ENCODE measurements around the gene SLC25A43. TPM values are rescaled to one million over a fixed set of nuclear protein-coding genes. Genes with fewer than 3 reads are reported as not detected.
A peak's percentile ranks its signal among the peaks of the same experiment; 100 is the strongest.

The SLC25A43 gene
- total RNA-seq, 1 experiment from 2014 or later, result 19.8 TPM

DNA sequence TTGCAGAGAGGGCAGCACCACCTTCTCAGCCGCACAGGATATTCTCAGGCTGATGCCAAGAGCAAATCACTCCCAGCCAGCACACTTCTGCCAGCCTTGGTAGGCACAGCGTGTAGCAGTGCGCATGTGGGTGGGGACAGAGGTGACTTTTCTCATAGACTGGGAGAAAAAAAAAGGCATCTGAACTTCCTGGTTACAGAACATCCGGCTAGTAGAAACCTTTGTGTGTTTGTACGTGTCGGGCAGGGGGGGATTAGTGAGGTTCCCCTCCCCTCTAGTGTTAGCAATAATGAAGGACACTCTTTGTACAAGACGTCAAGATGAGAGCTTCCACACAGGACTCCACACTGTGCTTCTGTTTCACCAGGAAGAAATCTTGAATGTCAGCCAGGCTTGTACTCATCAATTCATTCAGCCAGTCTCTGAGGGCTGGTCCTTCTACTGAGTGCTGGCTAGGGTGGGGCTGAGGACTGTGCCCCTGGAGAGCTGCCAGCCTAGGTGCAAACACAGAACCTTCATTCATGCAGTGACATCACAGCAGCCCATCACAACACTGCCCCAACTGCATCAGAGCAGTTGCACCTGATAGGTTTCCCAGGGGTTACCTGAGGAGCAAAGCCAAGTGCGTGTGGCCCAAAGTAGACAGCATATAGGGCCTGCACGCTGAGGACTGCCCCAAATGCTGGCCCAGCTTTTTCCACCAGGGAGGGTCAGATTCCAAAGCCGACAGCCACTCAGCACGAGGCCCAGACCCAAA, 103.8 kb downstream of the SLC25A43 start:
- Histone ChIP-seq H3K9me3 (no peaks in the 10 kb centered on the region), H3K27me3 (no peaks in the 10 kb centered on the region), H3K36me3 (no peaks in the 10 kb centered on the region), H3K4me3 (no peak overlapping the region)
- peak; percentile 38 for DNase-seq

DNA sequence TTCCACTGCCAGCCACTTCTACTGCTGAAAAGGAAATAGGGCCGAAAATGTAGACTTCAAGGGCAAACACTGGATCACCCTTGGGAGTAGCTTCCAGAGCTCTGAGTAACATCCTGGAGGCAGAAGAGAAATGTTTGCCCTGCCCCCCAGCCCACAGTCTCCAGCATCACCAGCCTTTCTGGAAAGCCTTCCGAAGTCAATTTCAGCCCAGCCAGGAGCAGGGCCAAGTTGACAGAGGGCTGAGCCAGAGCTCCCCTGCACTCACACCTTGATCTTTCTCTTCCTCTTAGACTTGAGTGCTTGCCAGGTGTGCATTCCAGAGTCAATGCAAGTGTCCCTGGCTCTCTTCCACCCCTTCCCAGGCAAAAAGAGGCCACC, 104.3 kb downstream of the SLC25A43 start:
- Histone ChIP-seq H3K4me3 (no peak overlapping the region), H3K9me3 (no peaks in the 10 kb centered on the region), H3K36me3 (no peaks in the 10 kb centered on the region), H3K27me3 (no peaks in the 10 kb centered on the region)
- peak; percentile 88 for DNase-seq

Other genes with a start within 250 kb of the SLC25A43 start
- gene PGRMC1, start 163.1 kb upstream of the SLC25A43 start, total RNA-seq (2014; rRNA removed; shearing (Covaris generic); ENCODE audit: low replicate concordance), result 120 and 147 TPM in 2 replicates
- 49.0 and 68.0 TPM in 2 replicates for gene SLC25A5, start 69.1 kb downstream of the SLC25A43 start, total RNA-seq (2014; rRNA removed; shearing (Covaris generic); ENCODE audit: low replicate concordance)
- 50.8 and 60.2 TPM in 2 replicates for gene STEEP1, start 166.1 kb downstream of the SLC25A43 start, total RNA-seq (2014; rRNA removed; shearing (Covaris generic); ENCODE audit: low replicate concordance)
- gene UBE2A, start 175.2 kb downstream of the SLC25A43 start, total RNA-seq (2014; rRNA removed; shearing (Covaris generic); ENCODE audit: low replicate concordance), result 41.4 and 43.6 TPM in 2 replicates
- gene NKRF, start 207.1 kb downstream of the SLC25A43 start, total RNA-seq (2014; rRNA removed; shearing (Covaris generic); ENCODE audit: low replicate concordance), result 7.4 and 10.1 TPM in 2 replicates